Measurements from ENCODE around the gene CD82.

Gene CD82

DNA sequence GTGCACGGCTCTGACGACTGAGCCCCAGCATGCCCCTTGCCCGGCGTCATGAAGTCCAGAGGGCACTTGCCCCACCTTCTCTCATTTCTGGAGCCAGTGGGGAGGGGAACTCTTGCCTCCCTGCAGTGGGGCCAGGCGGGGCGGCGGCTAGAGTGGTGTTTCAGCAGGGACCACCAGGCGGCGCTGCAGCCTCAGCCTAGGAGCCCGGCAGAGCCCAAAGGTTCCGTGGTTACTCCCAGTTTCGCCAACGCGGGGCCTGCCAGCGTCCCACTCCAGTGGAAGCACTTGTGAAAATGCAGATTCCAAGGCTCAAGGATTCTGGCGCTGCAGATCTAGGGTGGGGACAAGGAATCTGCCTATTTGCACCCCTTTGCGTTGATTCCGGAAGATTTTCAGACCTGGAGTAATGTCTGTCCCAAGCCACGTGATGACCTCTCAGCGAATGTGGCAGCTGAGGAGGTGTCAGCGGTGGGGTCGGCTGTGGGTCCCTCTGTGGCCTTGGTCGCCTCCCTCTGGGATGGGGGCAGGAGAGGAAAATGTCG, 55.7 kb downstream of the CD82 start:
- FAIRE-seq: no peak

DNA sequence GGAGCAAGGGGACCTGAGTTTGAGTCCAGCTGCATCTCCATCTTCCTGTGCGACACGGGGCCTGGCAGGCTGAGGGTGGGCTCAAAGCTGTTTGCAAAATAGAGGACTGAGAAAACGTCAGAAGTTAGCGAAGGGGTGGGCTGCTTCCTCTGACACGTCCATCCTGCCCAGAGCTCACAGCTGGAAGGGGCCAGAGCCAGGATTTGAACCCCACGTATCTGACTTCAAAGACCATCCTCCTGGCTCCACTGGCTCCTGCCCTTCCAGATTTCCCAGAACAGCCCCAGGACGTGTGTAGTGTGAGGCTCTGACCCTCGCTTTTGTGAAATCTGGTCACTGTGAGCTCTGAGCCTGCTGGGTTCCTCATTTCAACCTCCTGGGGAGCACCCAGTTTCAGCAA, 56.3 kb downstream of the CD82 start:
- FAIRE-seq: no peak

DNA sequence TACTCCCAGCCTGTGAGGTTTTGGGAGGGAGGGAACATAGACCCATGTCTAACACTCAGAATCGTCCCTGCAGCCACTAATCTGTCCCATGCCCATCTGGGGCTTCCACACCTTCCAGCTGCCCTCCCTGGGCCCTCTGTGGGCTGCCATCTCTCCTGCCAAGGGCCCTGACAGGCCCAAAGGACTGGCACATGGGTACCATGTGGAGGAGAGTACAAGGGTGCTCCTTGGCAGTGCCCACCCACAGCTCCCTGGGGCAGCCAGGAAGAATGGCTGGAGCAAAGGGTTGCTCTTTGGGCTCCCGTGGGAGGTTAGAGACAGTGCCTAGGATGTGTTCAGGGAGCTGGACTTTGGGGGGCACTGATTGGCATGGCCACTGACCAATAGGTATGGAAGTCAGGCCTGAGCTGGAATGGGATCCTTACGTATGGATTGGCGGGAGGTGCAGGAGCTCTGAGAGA, 56.8 kb downstream of the CD82 start:
- no peak for FAIRE-seq

DNA sequence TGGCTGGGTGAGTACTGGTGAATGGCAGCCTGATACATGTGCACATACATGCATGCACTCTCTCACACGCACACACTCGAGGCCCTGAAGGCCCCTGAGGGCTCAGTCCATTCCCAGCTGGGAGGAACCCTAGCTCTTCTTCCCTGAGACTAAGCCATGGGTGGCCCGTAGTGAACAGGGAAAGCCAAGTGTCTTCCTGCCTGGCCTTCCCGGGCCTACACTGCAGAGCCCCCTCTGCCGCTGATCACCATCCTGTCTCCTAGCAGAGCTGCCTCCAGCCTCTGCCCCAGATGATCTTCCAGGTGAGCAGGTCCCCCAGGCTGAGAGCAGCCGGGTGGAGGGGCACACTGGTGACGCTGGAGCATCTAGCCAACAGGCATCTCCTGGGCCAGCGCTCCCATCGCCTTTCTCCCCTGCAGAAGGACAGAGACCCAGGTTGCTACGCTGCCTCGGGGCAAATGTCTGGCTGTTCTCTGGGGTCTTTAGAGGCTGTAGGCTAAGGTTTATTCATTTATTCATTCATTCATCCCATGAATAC, 57.3 kb downstream of the CD82 start:
- FAIRE-seq: no peak

- no peak for FAIRE-seq
Measured at GRCh38 chr11:44623341-44623730, 57.9 kb downstream of the CD82 start.

GRCh38 chr11:44623731-44624491, 58.4 kb downstream of the CD82 start:
- no peak for FAIRE-seq

DNA sequence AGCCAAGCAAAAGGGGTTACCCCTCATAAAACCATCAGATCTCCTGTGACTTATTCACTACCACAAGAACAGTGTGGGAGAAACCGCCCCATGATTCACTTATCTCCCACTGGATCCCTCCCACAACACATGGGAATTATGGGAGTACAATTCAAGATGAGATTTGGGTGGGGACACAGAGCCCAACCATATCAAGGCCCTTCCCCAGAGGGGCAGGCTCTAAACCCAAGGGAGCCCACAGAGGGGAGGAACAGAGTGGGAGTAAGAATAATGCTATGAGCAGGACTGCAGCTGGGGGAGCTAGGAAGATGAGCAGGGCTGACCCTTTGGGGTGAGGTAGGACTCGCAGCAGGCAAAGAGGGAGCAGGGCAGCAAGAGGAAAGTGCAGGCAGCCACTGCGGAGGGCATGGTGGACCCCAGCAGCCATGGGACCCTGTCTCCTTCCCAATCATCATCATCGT, 59.3 kb downstream of the CD82 start:
- no peak for FAIRE-seq

DNA sequence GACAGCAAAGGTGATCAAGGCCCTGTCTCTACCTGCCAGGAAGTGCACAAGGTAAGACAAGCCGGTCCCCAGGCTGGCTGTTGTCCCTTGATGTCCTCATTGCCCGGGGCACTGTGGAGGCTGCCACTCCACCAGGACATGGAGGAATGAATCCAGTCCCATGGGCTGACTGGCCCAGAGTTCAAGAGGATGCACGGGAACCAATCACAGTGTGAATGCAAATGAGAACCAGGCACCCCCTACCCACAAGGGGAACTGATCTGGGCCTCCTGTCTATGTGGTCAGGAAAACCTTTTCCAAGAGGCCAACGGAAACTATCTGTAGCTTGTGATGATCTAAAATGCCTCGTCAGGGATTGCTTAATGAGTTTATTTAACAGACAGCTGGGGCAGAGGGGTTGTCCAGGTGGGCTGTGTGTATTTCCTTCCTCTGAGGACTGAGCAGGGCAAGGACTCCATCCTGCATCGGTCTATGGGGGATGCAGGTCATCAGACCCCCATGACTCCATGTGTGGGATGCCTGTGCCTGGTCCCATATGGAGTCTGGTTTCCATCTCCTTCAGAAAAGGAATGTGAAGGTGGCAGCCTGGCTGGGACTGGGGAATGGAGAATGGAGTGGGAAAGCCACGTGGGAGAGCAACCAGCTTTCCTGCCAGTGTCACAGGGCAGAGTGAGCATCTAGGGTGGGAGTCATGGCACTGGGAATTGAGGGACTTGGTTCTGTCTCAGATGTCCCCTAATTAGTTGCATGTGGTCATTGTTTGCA, 60.5 kb downstream of the CD82 start:
- no peak for FAIRE-seq

GRCh38 chr11:44626645-44627044, 61.2 kb downstream of the CD82 start:
- FAIRE-seq: no peak

- FAIRE-seq: no peak
Measured at GRCh38 chr11:44627165-44627789, 61.8 kb downstream of the CD82 start.

GRCh38 chr11:44627911-44628729, 62.7 kb downstream of the CD82 start:
- FAIRE-seq: no peak

GRCh38 chr11:44628730-44629700, 63.6 kb downstream of the CD82 start:
- FAIRE-seq: no peak

GRCh38 chr11:44629732-44630345, 64.4 kb downstream of the CD82 start:
- FAIRE-seq: no peak

DNA sequence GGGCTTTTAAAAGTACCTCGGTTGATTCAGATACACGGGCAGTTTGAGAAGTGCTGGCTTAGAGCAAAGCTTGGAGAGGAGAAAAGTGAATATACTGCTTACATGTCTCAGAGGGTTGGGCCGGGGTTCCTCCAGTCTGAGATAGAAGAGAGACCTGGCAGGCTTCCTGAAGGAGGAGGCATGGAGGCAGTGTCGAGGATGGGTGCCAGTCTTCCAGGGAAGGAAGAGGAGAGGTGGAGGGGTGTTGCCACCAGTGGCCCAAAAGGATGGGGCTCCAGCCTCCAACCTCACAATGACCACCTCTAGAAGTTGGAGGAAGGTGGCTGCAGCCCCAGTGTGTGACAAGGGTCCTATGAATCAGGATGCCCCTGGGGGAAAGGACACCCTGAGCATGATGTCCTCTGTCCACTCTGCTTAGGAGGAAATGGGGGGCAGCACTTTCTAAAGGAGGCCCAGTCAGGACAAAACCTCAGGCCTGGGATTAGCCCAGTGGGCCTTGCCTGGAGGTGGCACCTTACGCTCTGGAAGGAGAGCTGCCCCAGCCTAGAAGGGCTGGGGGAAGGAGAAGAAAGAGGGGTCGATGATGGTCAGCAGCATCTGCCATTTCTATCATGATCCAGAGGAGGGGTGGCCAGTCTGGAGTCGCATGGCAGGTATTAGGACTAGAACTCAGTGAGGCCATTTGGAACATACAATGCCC, 65.2 kb downstream of the CD82 start:
- no peak for FAIRE-seq

DNA sequence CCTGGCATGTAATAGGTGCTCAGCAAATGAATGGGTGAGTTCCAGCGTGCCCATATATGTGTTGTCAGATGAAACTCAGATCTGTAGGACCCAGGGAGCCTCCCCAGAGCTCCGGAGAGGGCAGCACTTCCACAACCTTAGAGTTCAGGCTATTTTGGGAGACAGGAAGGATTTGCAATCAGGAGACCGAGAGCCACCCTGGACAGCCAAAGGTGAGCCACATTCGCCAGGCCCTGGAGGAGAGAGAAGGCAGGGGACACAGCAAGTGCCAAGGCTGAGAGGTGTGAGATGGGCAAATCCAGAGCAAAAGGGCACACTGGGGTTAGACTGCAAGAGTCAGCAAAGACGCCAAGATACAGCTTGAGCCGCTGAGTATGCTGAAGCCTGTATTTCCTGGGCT, 66.4 kb downstream of the CD82 start:
- FAIRE-seq: no peak

DNA sequence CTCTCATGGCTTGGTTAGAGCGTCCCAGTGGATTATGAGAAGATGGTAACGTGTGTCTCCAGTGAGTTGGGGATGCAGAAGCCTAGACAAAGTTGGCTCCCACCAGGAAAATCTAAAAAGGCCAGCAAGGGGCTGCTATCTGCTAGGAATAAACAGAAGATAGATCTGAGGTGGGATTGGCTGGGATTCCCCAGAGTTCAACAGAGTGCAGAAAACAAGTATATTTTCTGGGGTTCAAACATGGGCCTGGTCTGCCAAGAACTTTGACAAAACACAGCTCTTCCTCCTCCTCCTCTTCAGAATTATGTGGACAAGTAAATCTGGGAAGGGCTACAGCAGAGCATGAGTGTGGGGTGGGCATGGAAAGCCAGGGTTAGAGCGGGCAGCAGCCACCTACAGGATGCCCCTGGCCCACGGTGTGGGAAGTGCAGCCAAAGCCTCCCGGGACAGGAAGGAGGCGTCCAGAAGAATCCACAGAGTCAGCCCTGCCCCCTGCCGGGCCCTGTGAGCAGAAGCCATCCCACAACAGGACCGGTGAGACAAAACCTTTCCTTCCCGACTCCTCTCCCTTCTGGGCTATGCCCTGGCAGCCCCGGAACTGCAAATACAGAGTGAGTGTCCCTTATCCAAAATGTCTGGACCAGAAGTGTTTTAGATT, 67.1 kb downstream of the CD82 start:
- FAIRE-seq: no peak

DNA sequence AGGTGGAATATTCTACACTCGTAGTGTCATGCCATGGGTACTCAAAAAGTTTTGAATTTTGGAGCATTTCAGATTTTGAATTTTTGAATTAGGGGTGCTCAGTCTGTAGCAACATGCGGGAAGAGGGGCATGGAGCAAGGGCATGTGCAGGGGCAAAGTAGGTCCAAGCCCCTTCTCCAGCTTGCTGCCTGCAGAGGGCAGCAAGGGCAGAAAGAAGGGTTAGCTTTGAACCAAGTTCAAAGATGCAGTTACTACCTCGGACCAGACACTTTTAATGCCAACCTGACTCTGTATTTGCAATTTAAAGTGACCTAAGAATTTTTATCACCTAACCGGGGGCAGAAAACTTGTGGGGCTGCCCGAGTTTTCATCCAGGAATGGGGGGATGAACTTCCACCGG, 68.2 kb downstream of the CD82 start:
- no peak for FAIRE-seq

- FAIRE-seq: no peak
Measured at GRCh38 chr11:44634401-44635281, 69.2 kb downstream of the CD82 start.
